OCI-LY7 (cell line): ENCODE data around the gene MTUS2. TPM values are rescaled to one million over a fixed set of nuclear protein-coding genes. Genes with fewer than 3 reads are reported as not detected.

Source experiments
- BruUV-seq: library from RNA; stranded (reverse); fragments of 400-500 nt; replicated peaks from 2 replicates; lab custom pipeline; 2021; lab: Mats Ljungman, UMichigan
- CTCF ChIA-PET: fragments of 300-600 bp; sonication (Branson Sonifier 250); formaldehyde crosslinking; loops from one replicate; lab custom pipeline; 2022; ENCODE audit warnings: antibody characterized with exemption; ENCODE audit not compliant: unreplicated experiment; lab: Charles Lee
- POLR2A ChIA-PET: fragments of 300-600 bp; sonication (Branson Sonifier 250); formaldehyde crosslinking; loops from one replicate; lab custom pipeline; 2022; ENCODE audit warnings: antibody characterized with exemption; lab: Charles Lee
- DNase-seq: peaks from one replicate; pipeline ENCODE4 v3.0.0-alpha.2; 2015; ENCODE audit warnings: low spot score
- H2AFZ ChIP-seq: fragments of 200-600 bp; sonication (generic), shearing (Covaris generic); 2 replicates; pipeline ENCODE4 v1.6.1; 2014; ENCODE audit warnings: mild to moderate bottlenecking, antibody characterized with exemption, low read length, moderate library complexity
- H3K27ac ChIP-seq: fragments of 200-600 bp; sonication (generic); 2 replicates; pipeline ENCODE4 v1.5.1; 2014; ENCODE audit warnings: mixed run types, low read depth, mild to moderate bottlenecking, moderate library complexity, low read length, inconsistent platforms; ENCODE audit not compliant: poor library complexity, severe bottlenecking
- H3K36me3 ChIP-seq: fragments of 200-600 bp; sonication (generic); 2 replicates; pipeline ENCODE4 v1.6.1; 2014; ENCODE audit warnings: mild to moderate bottlenecking, antibody characterized with exemption, low read length, moderate library complexity, mixed read lengths; ENCODE audit not compliant: insufficient read depth
- H3K4me1 ChIP-seq: fragments of 200-600 bp; sonication (generic); 2 replicates; pipeline ENCODE4 v1.5.1; 2014; ENCODE audit warnings: mild to moderate bottlenecking, low read length; ENCODE audit not compliant: insufficient read depth, poor library complexity, severe bottlenecking
- H3K4me2 ChIP-seq: fragments of 200-600 bp; sonication (generic); 2 replicates; pipeline ENCODE4 v1.6.1; 2014; ENCODE audit warnings: mild to moderate bottlenecking, low read length
- H3K4me3 ChIP-seq: fragments of 200-600 bp; sonication (generic); 2 replicates; pipeline ENCODE4 v1.5.1; 2014; ENCODE audit warnings: mild to moderate bottlenecking, low read depth, low read length; ENCODE audit not compliant: poor library complexity, severe bottlenecking
- H3K79me2 ChIP-seq: fragments of 200-600 bp; sonication (generic); 2 replicates; pipeline ENCODE4 v1.6.1; 2016; ENCODE audit warnings: low read depth, mild to moderate bottlenecking, low read length, moderate library complexity, mixed read lengths; ENCODE audit not compliant: insufficient read depth
- H3K9me2 ChIP-seq: fragments of 200-600 bp; sonication (generic); 2 replicates; pipeline ENCODE4 v1.6.1; 2016; ENCODE audit warnings: mild to moderate bottlenecking, low read length, mixed read lengths; ENCODE audit not compliant: insufficient read depth
- H3K9me3 ChIP-seq: fragments of 200-600 bp; sonication (generic); 2 replicates; pipeline ENCODE4 v1.6.1; 2014; ENCODE audit warnings: mild to moderate bottlenecking, mixed run types, low read length, mixed read lengths
- H4K20me1 ChIP-seq: fragments of 200-600 bp; sonication (generic); 2 replicates; pipeline ENCODE4 v1.6.1; 2014; ENCODE audit warnings: mild to moderate bottlenecking, antibody characterized with exemption, low read length, moderate library complexity, mixed read lengths; ENCODE audit not compliant: insufficient read depth
- EZH2phosphoT487 ChIP-seq: fragments of 200-600 bp; sonication (generic); IDR thresholded peaks from 2 replicates; pipeline ENCODE4 v1.6.1; 2018; ENCODE audit warnings: low read depth, borderline replicate concordance, mild to moderate bottlenecking, mixed run types, antibody characterized with exemption, low read length, moderate library complexity, mixed read lengths
- intact Hi-C: fragments of 100-400 bp; cut with micrococcal nuclease; formaldehyde crosslinking; loops from one replicate; pipeline ENCODE4 v1.10.0; 2022; ENCODE audit not compliant: unreplicated experiment
- total RNA-seq, 2 experiments: library from RNA; depleted of rRNA in 1 of 2; stranded (reverse); fragments of >200 nt in 1 of 2; shearing (Covaris generic) in 1 of 2; gene quantifications; 2 replicates each; pipeline ENCODE4 v1.2.3, GENCODE V29; 2014 to 2022
- TF ChIP-seq, protein P1 (sequence below): fragments of 200-600 bp; sonication (generic); conservative IDR thresholded peaks from 2 replicates; pipeline ENCODE4 v1.5.1; 2014; ENCODE audit warnings: mild to moderate bottlenecking, antibody characterized with exemption, low read length, moderate library complexity, mixed read lengths

MTUS2 gene
- total RNA-seq, 2 experiments from 2014 or later: 0.16 to 9.8 TPM

- TF ChIP-seq EZH2phosphoT487: no peak
- TF ChIP-seq, protein P1, sequence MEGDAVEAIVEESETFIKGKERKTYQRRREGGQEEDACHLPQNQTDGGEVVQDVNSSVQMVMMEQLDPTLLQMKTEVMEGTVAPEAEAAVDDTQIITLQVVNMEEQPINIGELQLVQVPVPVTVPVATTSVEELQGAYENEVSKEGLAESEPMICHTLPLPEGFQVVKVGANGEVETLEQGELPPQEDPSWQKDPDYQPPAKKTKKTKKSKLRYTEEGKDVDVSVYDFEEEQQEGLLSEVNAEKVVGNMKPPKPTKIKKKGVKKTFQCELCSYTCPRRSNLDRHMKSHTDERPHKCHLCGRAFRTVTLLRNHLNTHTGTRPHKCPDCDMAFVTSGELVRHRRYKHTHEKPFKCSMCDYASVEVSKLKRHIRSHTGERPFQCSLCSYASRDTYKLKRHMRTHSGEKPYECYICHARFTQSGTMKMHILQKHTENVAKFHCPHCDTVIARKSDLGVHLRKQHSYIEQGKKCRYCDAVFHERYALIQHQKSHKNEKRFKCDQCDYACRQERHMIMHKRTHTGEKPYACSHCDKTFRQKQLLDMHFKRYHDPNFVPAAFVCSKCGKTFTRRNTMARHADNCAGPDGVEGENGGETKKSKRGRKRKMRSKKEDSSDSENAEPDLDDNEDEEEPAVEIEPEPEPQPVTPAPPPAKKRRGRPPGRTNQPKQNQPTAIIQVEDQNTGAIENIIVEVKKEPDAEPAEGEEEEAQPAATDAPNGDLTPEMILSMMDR: no peak
- ChIA-PET CTCF (no interaction called here), POLR2A (no interaction called here)
- H3K27ac ChIP-seq: no peak overlapping the region
- H3K9me2 ChIP-seq: no peaks in the 10 kb centered on the region
- intact Hi-C loops: no loop called here
- no TSS peak for BruUV-seq
- DNase-seq: no peak
- no peak overlapping the region for H3K4me2 ChIP-seq
- no peaks in the 10 kb centered on the region for H3K79me2 ChIP-seq
- no peak overlapping the region for H2AFZ ChIP-seq
- H3K9me3 ChIP-seq: no peaks in the 10 kb centered on the region
- no peak overlapping the region for H3K4me3 ChIP-seq
- H3K4me1 ChIP-seq: no peaks in the 10 kb centered on the region
- no peaks in the 10 kb centered on the region for H4K20me1 ChIP-seq
- no peaks in the 10 kb centered on the region for H3K36me3 ChIP-seq
Observed at GRCh38 chr13:29162638-29163235, 342.6 kb downstream of the MTUS2 start.

DNA sequence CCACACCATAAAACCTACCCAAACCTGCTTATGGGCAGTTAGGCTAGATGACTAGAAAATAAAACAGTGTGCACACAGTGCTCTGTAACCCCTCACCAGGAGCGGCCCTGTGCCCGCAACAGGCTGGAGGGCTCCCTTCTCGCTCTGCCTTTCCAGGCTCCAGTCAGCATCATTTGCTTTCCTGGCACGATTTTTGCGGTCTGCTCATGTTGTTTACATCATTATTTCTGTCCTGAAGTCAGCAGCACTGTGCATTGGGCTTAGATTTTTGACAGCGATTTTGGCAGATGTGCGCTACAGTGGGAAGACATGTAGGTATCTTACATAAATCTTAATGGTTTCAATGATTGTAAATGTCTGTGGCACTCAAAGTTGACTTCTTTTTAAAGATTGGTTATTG lies 344.0 kb downstream of the MTUS2 start:
- H3K9me2 ChIP-seq: no peaks in the 10 kb centered on the region
- TF ChIP-seq EZH2phosphoT487: no peak
- TF ChIP-seq, protein P1: no peak
- no peaks in the 10 kb centered on the region for H3K36me3 ChIP-seq
- BruUV-seq: no TSS peak
- H4K20me1 ChIP-seq: no peaks in the 10 kb centered on the region
- DNase-seq: no peak
- CTCF ChIA-PET: no interaction called here
- no peaks in the 10 kb centered on the region for H3K79me2 ChIP-seq
- POLR2A ChIA-PET: no interaction called here
- no peak overlapping the region for H3K4me2 ChIP-seq
- H2AFZ ChIP-seq: no peak overlapping the region
- intact Hi-C loops: no loop called here
- no peak overlapping the region for H3K27ac ChIP-seq
- no peak overlapping the region for H3K4me3 ChIP-seq
- H3K9me3 ChIP-seq: no peaks in the 10 kb centered on the region
- no peaks in the 10 kb centered on the region for H3K4me1 ChIP-seq

DNA sequence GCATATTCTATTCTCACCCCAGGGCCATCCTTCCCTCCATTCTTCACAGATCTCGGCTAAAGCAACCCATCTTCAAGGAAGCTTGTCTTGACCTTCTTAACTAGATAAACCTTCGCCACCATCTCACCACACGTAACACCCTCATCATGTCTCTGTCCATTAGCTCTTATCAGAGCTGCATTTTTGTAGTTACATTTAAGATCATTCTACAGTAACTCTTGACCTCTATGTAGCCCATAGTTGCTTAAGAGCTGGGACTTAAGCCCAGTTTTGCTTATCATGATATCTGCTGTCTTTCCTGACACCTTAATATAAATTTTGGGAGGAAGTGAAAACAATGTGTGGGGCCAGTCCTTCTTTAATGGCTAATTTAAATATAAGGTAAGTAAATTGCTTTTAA lies 345.1 kb downstream of the MTUS2 start:
- no peaks in the 10 kb centered on the region for H3K9me3 ChIP-seq
- CTCF ChIA-PET: no interaction called here
- POLR2A ChIA-PET: interaction anchor here (1.3 kb wide), 1 partner anchor 52 kb away, joined by 3 read pairs; no protein-coding TSS in a partner anchor
- no TSS peak for BruUV-seq
- H3K27ac ChIP-seq: no peak overlapping the region
- TF ChIP-seq, protein P1: no peak
- no peak for TF ChIP-seq EZH2phosphoT487
- no peak for DNase-seq
- H4K20me1 ChIP-seq: no peaks in the 10 kb centered on the region
- H3K4me3 ChIP-seq: no peak overlapping the region
- no peaks in the 10 kb centered on the region; the same call in 1 of the 2 replicates for H3K9me2 ChIP-seq
- H3K79me2 ChIP-seq: no peaks in the 10 kb centered on the region
- H3K4me1 ChIP-seq: no peaks in the 10 kb centered on the region
- no peaks in the 10 kb centered on the region for H3K36me3 ChIP-seq
- H2AFZ ChIP-seq: no peak overlapping the region
- no peak overlapping the region for H3K4me2 ChIP-seq
- intact Hi-C loops: no loop called here
